ENCODE results near the gene ACTRT2. TPM values are rescaled to one million over a fixed set of nuclear protein-coding genes. Genes with fewer than 3 reads are reported as not detected.

The ACTRT2 gene
- total and polyA plus RNA-seq, 8 donors = not detected

- H3K9me3 ChIP-seq = no peaks in the 10 kb centered on the region
- no peak overlapping the region for H3K4me3 ChIP-seq
- DNase-seq = no peak
- no peak overlapping the region for H3K27ac ChIP-seq
- no peak for TF ChIP-seq EP300 (IDR thresholded peaks at IDR 0.05)
- no peak for TF ChIP-seq POLR2AphosphoS5 (IDR thresholded peaks at IDR 0.05)
- no peak for TF ChIP-seq CTCF (IDR thresholded peaks at IDR 0.05)
- no peak for TF ChIP-seq POLR2A (IDR thresholded peaks at IDR 0.05)
- H3K4me1 ChIP-seq = no peaks in the 10 kb centered on the region
- H3K27me3 ChIP-seq = peaks cover 0 to 41% (median under 1%) of the 10 kb centered on the region in 3 donors
- intact Hi-C loops (cut with DNase I; ENCODE audit: low total_unique reads) = no loop called here
- 59 to 67% (median 63%) methylated on average over 14 of the region's 14 CpGs for WGBS, 5 donors
- no peaks in the 10 kb centered on the region for H3K36me3 ChIP-seq
Observed at GRCh38 chr1:3022976-3023375, 1.7 kb downstream of the ACTRT2 start.

GRCh38 chr1:3024019-3024418 is 2.8 kb downstream of the ACTRT2 start:
- 74 to 90% (median 81%) methylated on average over 9 of the region's 9 CpGs for WGBS, 5 donors
- H3K27me3 ChIP-seq = peaks cover 0 to 41% (median 10%) of the 10 kb centered on the region in 3 donors
- H3K4me3 ChIP-seq = no peak overlapping the region
- H3K9me3 ChIP-seq = no peaks in the 10 kb centered on the region
- H3K4me1 ChIP-seq = no peaks in the 10 kb centered on the region
- no peak overlapping the region for H3K27ac ChIP-seq
- DNase-seq = no peak
- intact Hi-C loops (cut with DNase I; ENCODE audit: low total_unique reads) = no loop called here
- no peaks in the 10 kb centered on the region for H3K36me3 ChIP-seq
- no peak for TF ChIP-seq POLR2A (IDR thresholded peaks at IDR 0.05)
- TF ChIP-seq CTCF (IDR thresholded peaks at IDR 0.05) = peak in 1 of 7 experiments; percentile 10

- Histone ChIP-seq H3K4me1 (no peaks in the 10 kb centered on the region), H3K27ac (no peak overlapping the region), H3K4me3 (no peak overlapping the region), H3K36me3 (no peaks in the 10 kb centered on the region), H3K27me3 (peaks cover 0 to 41% (median 16%) of the 10 kb centered on the region in 3 donors), H3K9me3 (no peaks in the 10 kb centered on the region)
- WGBS, 5 donors = 85 to 93% (median 93%) methylated on average over 11 of the region's 11 CpGs
- no peak for DNase-seq
- intact Hi-C loops (cut with DNase I; ENCODE audit: low total_unique reads) = no loop called here
- no peak for TF ChIP-seq CTCF (IDR thresholded peaks at IDR 0.05)
- TF ChIP-seq EP300 (IDR thresholded peaks at IDR 0.05) = no peak
- TF ChIP-seq POLR2A (IDR thresholded peaks at IDR 0.05) = no peak
- TF ChIP-seq POLR2AphosphoS5 (IDR thresholded peaks at IDR 0.05) = no peak
Observed at GRCh38 chr1:3024588-3024987, 3.3 kb downstream of the ACTRT2 start.

GRCh38 chr1:3026124-3026523 is 4.9 kb downstream of the ACTRT2 start:
- no peak for DNase-seq
- Histone ChIP-seq H3K4me1 (no peaks in the 10 kb centered on the region), H3K36me3 (no peaks in the 10 kb centered on the region), H3K27me3 (peaks cover 0 to 53% (median 19%) of the 10 kb centered on the region in 3 donors), H3K9me3 (no peaks in the 10 kb centered on the region), H3K4me3 (no peak overlapping the region), H3K27ac (no peak overlapping the region)
- WGBS, 5 donors = 86 to 100% (median 95%) methylated on average over 1 of the region's 1 CpG
- intact Hi-C loops (cut with DNase I; ENCODE audit: low total_unique reads) = no loop called here
- no peak for TF ChIP-seq EP300 (IDR thresholded peaks at IDR 0.05)
- no peak for TF ChIP-seq CTCF (IDR thresholded peaks at IDR 0.05)
- no peak for TF ChIP-seq POLR2AphosphoS5 (IDR thresholded peaks at IDR 0.05)
- no peak for TF ChIP-seq POLR2A (IDR thresholded peaks at IDR 0.05)
